H54 (cell line): ENCODE measurements around the gene NUBP2.

ENCODE experiments used
- DNase-seq: peaks from one replicate; pipeline ENCODE4 v3.0.0; 2011; ENCODE audit warnings: low spot score, mixed read lengths; ENCODE audit not compliant: insufficient read length
- FAIRE-seq: peaks from 3 replicates; lab custom pipeline; 2011; peaks lifted over from hg19 to GRCh38; lab: Jason Lieb, UNC
- POLR2A ChIP-seq: IDR thresholded peaks from 2 replicates; pipeline ENCODE4 v1.6.1; 2011; ENCODE audit warnings: low read depth, mild to moderate bottlenecking, low read length

Gene NUBP2

GRCh38 chr16:1747934-1748333 lies 34.8 kb upstream of the NUBP2 start:
- no peak for FAIRE-seq
- TF ChIP-seq POLR2A: no peak
- no peak for DNase-seq

GRCh38 chr16:1749152-1750117 lies 33.3 kb upstream of the NUBP2 start:
- no peak for TF ChIP-seq POLR2A
- peak; percentile 60 for DNase-seq

GRCh38 chr16:1751946-1752345 lies 30.8 kb upstream of the NUBP2 start:
- no peak for FAIRE-seq
- DNase-seq: no peak
- no peak for TF ChIP-seq POLR2A

More at GRCh38 chr16:1749152-1750117, 33.3 kb upstream of the NUBP2 start:
- FAIRE-seq: no peak

DNA sequence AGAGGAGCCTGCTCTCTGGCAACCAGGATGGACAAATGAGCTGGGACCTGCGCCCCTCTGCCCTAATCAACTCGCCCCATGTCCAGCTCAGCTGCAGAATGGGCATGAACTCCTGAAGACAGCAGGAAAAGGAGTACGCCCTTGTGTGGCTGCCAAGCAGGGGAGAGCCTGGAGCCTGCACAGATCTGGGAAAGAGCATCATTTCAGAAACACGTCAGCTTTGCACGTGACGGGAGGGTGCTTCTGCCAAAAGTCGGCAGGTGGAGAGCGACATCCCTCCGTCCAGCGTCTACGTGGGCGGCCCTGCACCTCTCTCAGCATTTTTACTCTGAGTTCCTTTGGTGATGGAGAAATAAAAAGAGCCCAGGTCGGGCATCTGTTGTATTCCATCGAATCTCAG lies 29.9 kb upstream of the NUBP2 start:
- FAIRE-seq (no peak), DNase-seq (no peak)

GRCh38 chr16:1754204-1754603 lies 28.6 kb upstream of the NUBP2 start:
- DNase-seq (no peak), FAIRE-seq (no peak)
- no peak for TF ChIP-seq POLR2A

More for the DNA sequence above, 29.9 kb upstream of the NUBP2 start:
- no peak for TF ChIP-seq POLR2A

DNA sequence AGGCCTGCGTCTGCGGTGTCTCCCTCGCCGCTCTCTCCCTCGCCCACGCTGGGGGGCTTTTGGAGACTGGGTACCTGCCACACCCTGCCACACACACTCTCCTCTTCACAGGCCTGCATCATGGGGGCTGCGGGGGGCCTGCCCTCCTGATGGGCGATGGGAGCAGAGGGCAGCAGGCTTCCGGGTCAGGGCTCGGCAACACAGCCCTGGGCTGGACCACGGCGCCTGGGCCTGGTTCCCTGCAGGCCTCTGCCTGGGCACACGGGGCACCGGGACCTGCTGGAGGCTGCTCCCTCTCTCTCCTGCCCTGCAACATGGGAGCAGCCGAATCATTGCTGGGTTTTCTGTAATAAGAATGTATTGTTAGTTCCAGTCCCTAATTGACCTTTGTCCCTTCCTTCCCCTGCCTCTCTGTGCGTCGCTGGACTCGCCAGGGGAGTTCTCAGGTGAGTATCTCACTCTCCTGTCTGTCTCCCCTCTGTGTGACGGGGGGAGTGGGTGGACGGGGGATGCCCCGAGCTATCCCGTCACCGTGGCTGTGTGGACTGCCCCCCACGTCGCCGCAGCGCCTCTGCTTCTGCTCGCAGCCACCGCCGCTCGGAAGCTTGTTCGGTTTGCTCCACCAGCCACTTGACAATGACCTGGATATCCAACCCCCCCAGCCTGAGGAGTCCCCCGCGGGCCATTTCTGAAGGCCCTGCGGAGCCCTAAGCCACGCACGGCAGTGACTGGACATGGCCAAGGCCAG lies 24.9 kb upstream of the NUBP2 start:
- FAIRE-seq: no peak
- TF ChIP-seq POLR2A: no peak

DNA sequence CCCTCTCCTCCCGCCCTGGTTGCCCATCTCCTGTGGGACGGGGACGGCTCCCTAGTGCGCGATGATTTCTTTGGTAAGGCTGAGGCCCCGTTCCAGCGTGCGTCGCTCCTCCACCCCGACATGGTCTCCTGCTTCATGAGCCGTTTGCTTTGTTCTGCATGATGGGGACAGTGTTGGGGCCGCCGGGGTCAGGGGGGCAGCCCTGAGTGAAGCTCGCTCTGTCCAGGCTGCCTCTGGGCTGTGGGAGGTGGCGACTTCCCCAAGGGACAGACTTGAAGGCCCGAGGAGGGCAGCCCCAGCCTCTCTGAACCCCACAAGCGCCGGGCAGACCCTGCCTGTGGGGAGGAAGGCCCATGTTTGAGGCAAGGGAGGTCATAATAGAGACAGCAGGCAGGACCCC lies 23.8 kb upstream of the NUBP2 start:
- no peak for FAIRE-seq
- DNase-seq: no peak
- no peak for TF ChIP-seq POLR2A

More for the DNA sequence above, 24.9 kb upstream of the NUBP2 start:
- DNase-seq: no peak

DNA sequence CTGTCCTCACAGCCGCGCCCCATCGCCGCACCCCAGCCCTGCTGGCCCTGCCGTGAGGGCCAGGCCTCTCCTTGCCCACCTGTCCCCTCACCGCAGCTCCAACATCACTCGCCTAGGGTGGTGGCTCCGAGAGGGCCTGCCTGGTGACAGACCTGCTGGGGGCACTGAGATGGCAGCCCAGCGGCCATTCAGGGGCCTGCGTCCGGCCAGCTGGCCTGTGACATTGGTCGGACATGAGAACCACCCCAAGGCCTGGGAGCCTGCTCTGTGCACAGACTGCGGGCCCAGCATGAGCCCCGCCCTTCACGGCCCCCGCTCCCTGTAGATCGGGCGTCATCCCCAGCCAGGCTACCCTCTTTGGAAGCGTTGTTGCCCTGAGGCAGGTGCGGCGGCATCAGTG lies 23.2 kb upstream of the NUBP2 start:
- no peak for FAIRE-seq
- no peak for TF ChIP-seq POLR2A
- no peak for DNase-seq

DNA sequence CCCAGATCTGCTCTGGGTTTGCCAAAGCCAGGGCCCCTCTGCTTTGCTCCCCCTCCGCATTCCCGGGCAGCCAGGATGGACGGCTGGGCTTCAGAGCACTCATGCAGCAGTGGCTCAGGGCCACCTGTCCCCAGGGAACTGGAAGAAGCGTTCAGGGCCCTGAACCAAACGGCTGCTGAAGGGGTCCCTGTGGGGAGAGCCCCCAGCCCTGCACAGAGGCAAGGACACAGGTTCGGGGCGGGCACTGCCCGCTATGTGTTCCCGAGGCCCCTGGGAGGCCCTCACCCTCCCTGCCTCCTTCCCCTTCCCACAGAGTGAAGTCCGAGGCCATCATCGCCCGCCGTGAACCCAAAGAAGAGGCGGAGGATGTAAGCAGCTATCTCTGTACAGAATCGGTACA lies 21.8 kb upstream of the NUBP2 start:
- DNase-seq (no peak), FAIRE-seq (no peak)
- no peak for TF ChIP-seq POLR2A

DNA sequence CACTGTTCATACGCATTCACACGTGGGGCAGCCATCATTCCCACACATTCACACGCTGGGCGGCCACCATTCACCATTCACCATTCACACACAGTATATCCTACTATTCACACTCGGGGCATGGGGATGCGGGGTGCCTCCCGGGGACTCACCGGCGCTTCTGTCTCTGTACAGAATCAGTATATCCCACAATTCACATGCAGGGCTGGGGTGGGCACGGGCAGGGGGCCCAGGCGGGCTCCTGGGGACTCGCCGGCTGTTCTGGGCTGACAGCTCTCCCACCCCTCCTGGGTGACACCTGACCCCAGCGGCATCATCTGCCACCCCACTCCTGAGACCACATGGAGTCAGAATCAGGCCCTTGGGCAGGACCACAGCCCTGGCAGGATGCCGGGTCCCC lies 21.0 kb upstream of the NUBP2 start:
- no peak for TF ChIP-seq POLR2A
- DNase-seq (no peak), FAIRE-seq (no peak)

- no peak for DNase-seq
- no peak for FAIRE-seq
- no peak for TF ChIP-seq POLR2A
Observed at GRCh38 chr16:1762196-1762878, 20.4 kb upstream of the NUBP2 start.

DNA sequence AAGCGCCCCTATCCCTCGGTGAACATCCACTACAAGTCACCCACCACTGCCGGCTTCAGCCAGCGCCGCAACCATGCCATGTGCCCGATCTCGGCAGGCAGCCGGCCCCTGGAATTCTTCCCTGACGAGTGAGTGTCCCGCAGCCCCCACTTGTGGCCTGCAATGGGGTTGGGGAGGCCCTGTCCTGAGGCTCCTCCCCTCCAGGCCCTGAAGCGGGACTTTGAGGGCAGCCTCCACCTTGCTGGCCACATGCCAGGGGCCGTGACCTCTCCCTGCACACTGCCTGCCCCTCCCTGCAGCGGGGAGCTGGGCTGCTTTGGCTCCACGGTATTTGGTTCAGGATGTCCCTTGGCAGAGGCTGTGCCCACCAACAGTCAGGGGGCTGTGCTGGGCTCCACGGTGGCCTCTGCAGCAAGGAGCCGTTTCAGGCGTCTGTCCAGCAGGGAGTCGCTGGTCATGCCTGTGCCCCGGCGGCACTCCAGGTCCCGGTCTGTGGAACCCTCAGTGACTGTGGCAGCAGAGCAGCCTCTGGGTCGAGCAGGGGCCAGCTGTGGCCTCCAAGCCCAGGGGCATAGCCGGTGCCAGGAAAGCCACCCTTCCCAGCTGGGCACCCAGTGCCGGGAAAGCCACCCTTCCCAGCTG lies 19.8 kb upstream of the NUBP2 start:
- DNase-seq (no peak), FAIRE-seq (no peak)
- TF ChIP-seq POLR2A: no peak
